ENCODE results near the gene NBEAL2. TPM values are rescaled to one million over a fixed set of nuclear protein-coding genes. Genes with fewer than 3 reads are reported as not detected.

Gene NBEAL2
- total and polyA plus RNA-seq, 2 of the 4 experiments (the other 2 are of a cell fraction) = 2.2 to 12.5 TPM

- Histone ChIP-seq H2BK20ac (ENCODE audit: low read depth, low read length) (no peak overlapping the region), H3K14ac (replicated peaks; ENCODE audit: low read depth, low read length) (no peak overlapping the region), H3K9me3 (ENCODE audit: control insufficient read depth, insufficient read depth, low read length) (no peaks in the 10 kb centered on the region), H3K23ac (ENCODE audit: low read depth, low read length) (no peak overlapping the region), H4K5ac (ENCODE audit: low read depth, low read length) (no peak overlapping the region), H3K4me3 (ENCODE audit: insufficient read depth, low read depth, low read length) (no peak overlapping the region), H3K4me2 (ENCODE audit: low read depth, low read length) (no peak overlapping the region), H3K9me1 (ENCODE audit: insufficient read depth, low read length) (peaks cover 6% of the 10 kb centered on the region; the same call in 1 of the 2 replicates), H2BK5ac (ENCODE audit: low read depth, low read length, poor library complexity, severe bottlenecking) (no peak overlapping the region), H3K56ac (ENCODE audit: extremely low read depth, insufficient read depth, low read length) (no peak overlapping the region), H2BK120ac (ENCODE audit: low read depth, low read length) (no peak overlapping the region), H3K36me3 (ENCODE audit: control insufficient read depth, insufficient read depth, low read length) (no peaks in the 10 kb centered on the region), H2AK5ac (ENCODE audit: low read depth, low read length) (no peak overlapping the region), H4K91ac (ENCODE audit: insufficient read depth, low read depth, low read length) (no peak overlapping the region), H2AFZ (replicated peaks; ENCODE audit: low read length, poor library complexity) (no peak overlapping the region), H4K20me1 (ENCODE audit: insufficient read depth, low read length) (no peaks in the 10 kb centered on the region), H2AK9ac (replicated peaks; ENCODE audit: low read depth, low read length, poor library complexity) (no peak overlapping the region), H3K27me3 (ENCODE audit: control insufficient read depth, insufficient read depth, low read length) (no peaks in the 10 kb centered on the region), H3K79me1 (ENCODE audit: low read depth in 1 of 2, low read length in 2 of 2) (no peaks in the 10 kb centered on the region), H3K9ac (ENCODE audit: low read depth, low read length) (no peak overlapping the region), H3K4ac (ENCODE audit: low read depth, low read length) (no peak overlapping the region), H2BK15ac (ENCODE audit: low read depth, low read length) (no peak overlapping the region), H3K18ac (ENCODE audit: low read depth, low read length) (no peak overlapping the region), H3K27ac (ENCODE audit: insufficient read depth, low read length) (no peak overlapping the region), H3K4me1 (ENCODE audit: control insufficient read depth, insufficient read depth, low read length) (peaks cover 5% of the 10 kb centered on the region; the same call in 1 of the 2 replicates), H4K8ac (ENCODE audit: low read depth in 2 of 2, low read length in 2 of 2) (no peak overlapping the region)
- in situ Hi-C loops (cut with MboI; ENCODE audit: low sequenced_read_pairs) = no loop called here
- DNase-seq (no peak), ATAC-seq (ENCODE audit: low read depth) (no peak)
- dilution Hi-C loops (cut with HindIII; ENCODE audit: low sequenced_read_pairs, unreplicated experiment) = no loop called here
- TF ChIP-seq POLR2A (IDR thresholded peaks at IDR 0.05; ENCODE audit: low read depth, low read length) = no peak
- no peak for TF ChIP-seq BHLHE40 (IDR thresholded peaks at IDR 0.05; ENCODE audit: low read depth, low read length)
- no TSS peak for BruUV-seq (replicated peaks)
- ChIA-PET POLR2A (ENCODE audit: unreplicated experiment) (no interaction called here), CTCF (no interaction called here)
- 98% methylated on average over 6 of the region's 22 CpGs; no CpG with 5 or more reads in 1 of the 2 experiments for WGBS, 2 experiments (ENCODE audit: extremely low coverage in 2 of 2, insufficient read length in 1 of 2)
- intact Hi-C loops (cut with micrococcal nuclease) = no loop called here
Measured at GRCh38 chr3:46995901-46996562, 16.6 kb downstream of the NBEAL2 start.
